OCI-M2 (cell line): ENCODE measurements around the gene LDOC1.
"Not testable (repeated sequence)": the region's sequence is repeated elsewhere in the genome, so short reads cannot be mapped to it uniquely, and the experiment has no call there.

Source experiments
- DNase-seq: peaks from one replicate; lab custom pipeline; 2025; ENCODE audit not compliant: unreplicated experiment; lab: John Stamatoyannopoulos, UW

Gene LDOC1

GRCh38 chrX:141176586-141177451 lies at the start of gene LDOC1:
Gene LDOC1 (minus strand): TSS chrX:141177129. CDS start chrX:141177021, 108 bp downstream.
- no peak for DNase-seq

GRCh38 chrX:141221611-141222010 lies 44.7 kb upstream of the LDOC1 start:
- no peak for DNase-seq

- no peak for DNase-seq
Observed at GRCh38 chrX:141220342-141221008, 43.5 kb upstream of the LDOC1 start.

- no peak for DNase-seq
Observed at GRCh38 chrX:141214196-141214595, 37.3 kb upstream of the LDOC1 start.

- DNase-seq, result no peak
Observed at GRCh38 chrX:141201962-141202361, 25.0 kb upstream of the LDOC1 start.

GRCh38 chrX:141188573-141188972 lies 11.6 kb upstream of the LDOC1 start:
- DNase-seq, result not testable (repeated sequence)

- DNase-seq, result no peak
Observed at GRCh38 chrX:141185366-141185765, 8.4 kb upstream of the LDOC1 start.

- no peak for DNase-seq
Observed at GRCh38 chrX:141183000-141183399, 6.1 kb upstream of the LDOC1 start.

- no peak for DNase-seq
Observed at GRCh38 chrX:141180851-141181250, 3.9 kb upstream of the LDOC1 start.

GRCh38 chrX:141175786-141176185 lies 1.1 kb downstream of the LDOC1 start:
- no peak for DNase-seq

GRCh38 chrX:141164406-141164805 lies 12.5 kb downstream of the LDOC1 start:
- no peak for DNase-seq

GRCh38 chrX:141158084-141158483 lies 18.8 kb downstream of the LDOC1 start:
- DNase-seq, result no peak

- DNase-seq, result not testable (repeated sequence)
Observed at GRCh38 chrX:141155231-141155630, 21.7 kb downstream of the LDOC1 start.

GRCh38 chrX:141142946-141143345 lies 34.0 kb downstream of the LDOC1 start:
- no peak for DNase-seq

- no peak for DNase-seq
Observed at GRCh38 chrX:141133272-141133671, 43.7 kb downstream of the LDOC1 start.

GRCh38 chrX:141127146-141127545 lies 49.8 kb downstream of the LDOC1 start:
- no peak for DNase-seq
